ENCODE measurements around the gene VDR. TPM values are rescaled to one million over a fixed set of nuclear protein-coding genes. Genes with fewer than 3 reads are reported as not detected.

The VDR gene
- total RNA-seq, 1 experiment from 2014 or later, result 9.5 TPM

DNA sequence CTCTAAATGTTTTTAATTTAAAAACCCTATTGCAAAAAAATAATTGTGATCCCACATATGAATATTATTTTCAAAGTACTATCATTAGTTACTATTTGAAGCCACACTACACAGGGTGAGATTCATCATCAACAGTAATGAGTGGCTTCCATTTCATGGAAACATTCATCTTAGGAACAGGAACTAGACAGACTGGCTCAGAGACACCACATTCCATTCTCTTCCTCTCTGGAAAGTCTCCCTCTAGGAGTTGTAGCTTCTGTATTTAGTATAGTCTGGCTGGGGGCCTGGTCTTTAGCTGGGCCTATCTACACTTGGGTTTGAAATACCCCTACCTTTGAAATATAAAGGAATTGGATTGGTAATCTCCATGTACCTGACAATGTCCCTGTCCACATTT is 6.2 kb upstream of the VDR start:
- no peak for TF ChIP-seq FOSL1 (IDR thresholded peaks at IDR 0.05; ENCODE audit: low read depth)
- TF ChIP-seq CTCF (IDR thresholded peaks at IDR 0.05 in 2 of 3, conservative IDR thresholded peaks at IDR 0.05 in 1 of 3; ENCODE audit: borderline replicate concordance in 1 of 3, insufficient read depth in 1 of 3, low read depth in 2 of 3, low read length in 2 of 3), result no peak
- no peak for TF ChIP-seq REST (IDR thresholded peaks at IDR 0.05; ENCODE audit: low read depth)
- TF ChIP-seq, protein P1, sequence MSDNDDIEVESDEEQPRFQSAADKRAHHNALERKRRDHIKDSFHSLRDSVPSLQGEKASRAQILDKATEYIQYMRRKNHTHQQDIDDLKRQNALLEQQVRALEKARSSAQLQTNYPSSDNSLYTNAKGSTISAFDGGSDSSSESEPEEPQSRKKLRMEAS (IDR thresholded peaks at IDR 0.05), result no peak
- TF ChIP-seq SIN3A (IDR thresholded peaks at IDR 0.05; ENCODE audit: low read depth), result no peak
- TF ChIP-seq ELF1 (IDR thresholded peaks at IDR 0.05; ENCODE audit: borderline replicate concordance, low read depth), result no peak
- TF ChIP-seq RAD21 (IDR thresholded peaks at IDR 0.05; ENCODE audit: low read depth), result no peak
- TF ChIP-seq ZFX (IDR thresholded peaks at IDR 0.05), result no peak
- TF ChIP-seq, protein P2, sequence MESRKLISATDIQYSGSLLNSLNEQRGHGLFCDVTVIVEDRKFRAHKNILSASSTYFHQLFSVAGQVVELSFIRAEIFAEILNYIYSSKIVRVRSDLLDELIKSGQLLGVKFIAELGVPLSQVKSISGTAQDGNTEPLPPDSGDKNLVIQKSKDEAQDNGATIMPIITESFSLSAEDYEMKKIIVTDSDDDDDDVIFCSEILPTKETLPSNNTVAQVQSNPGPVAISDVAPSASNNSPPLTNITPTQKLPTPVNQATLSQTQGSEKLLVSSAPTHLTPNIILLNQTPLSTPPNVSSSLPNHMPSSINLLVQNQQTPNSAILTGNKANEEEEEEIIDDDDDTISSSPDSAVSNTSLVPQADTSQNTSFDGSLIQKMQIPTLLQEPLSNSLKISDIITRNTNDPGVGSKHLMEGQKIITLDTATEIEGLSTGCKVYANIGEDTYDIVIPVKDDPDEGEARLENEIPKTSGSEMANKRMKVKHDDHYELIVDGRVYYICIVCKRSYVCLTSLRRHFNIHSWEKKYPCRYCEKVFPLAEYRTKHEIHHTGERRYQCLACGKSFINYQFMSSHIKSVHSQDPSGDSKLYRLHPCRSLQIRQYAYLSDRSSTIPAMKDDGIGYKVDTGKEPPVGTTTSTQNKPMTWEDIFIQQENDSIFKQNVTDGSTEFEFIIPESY (IDR thresholded peaks at IDR 0.05; ENCODE audit: extremely low read depth, insufficient replicate concordance, low read length), result no peak
- no peak for TF ChIP-seq YY1 (IDR thresholded peaks at IDR 0.05; ENCODE audit: extremely low read depth, insufficient replicate concordance, low read depth, low read length)
- TF ChIP-seq SRF (IDR thresholded peaks at IDR 0.05; ENCODE audit: low read depth), result no peak
- TF ChIP-seq EGR1 (IDR thresholded peaks at IDR 0.05; ENCODE audit: low read depth), result no peak
- TF ChIP-seq, protein P3, sequence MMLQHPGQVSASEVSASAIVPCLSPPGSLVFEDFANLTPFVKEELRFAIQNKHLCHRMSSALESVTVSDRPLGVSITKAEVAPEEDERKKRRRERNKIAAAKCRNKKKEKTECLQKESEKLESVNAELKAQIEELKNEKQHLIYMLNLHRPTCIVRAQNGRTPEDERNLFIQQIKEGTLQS (IDR thresholded peaks at IDR 0.05), result no peak
- TF ChIP-seq CBX3 (IDR thresholded peaks at IDR 0.05; ENCODE audit: low read depth), result no peak
- no peak for TF ChIP-seq SP1 (IDR thresholded peaks at IDR 0.05; ENCODE audit: low read depth)
- no peak for TF ChIP-seq CEBPB (IDR thresholded peaks at IDR 0.05; ENCODE audit: low read depth)

More for the DNA sequence above, 6.2 kb upstream of the VDR start:
- Histone ChIP-seq H3K9me3 (ENCODE audit: control insufficient read depth in 1 of 2, insufficient read depth in 1 of 2, low read depth in 1 of 2, low read length in 2 of 2) (no peaks in the 10 kb centered on the region), H3K4me3 (replicated peaks in 1 of 2; ENCODE audit: low read depth in 1 of 2, low read length in 2 of 2) (no peak overlapping the region), H3K36me3 (ENCODE audit: control insufficient read depth in 1 of 2, insufficient read depth in 2 of 2, low read length in 2 of 2) (no peaks in the 10 kb centered on the region), H3K27me3 (ENCODE audit: insufficient read depth, low read length) (no peaks in the 10 kb centered on the region), H4K20me1 (ENCODE audit: insufficient read depth) (no peaks in the 10 kb centered on the region), H3K27ac (ENCODE audit: low read depth, low read length) (no peak overlapping the region), H3K4me2 (ENCODE audit: low read length) (no peak overlapping the region), H2AFZ (ENCODE audit: low read depth, low read length, poor library complexity, severe bottlenecking) (no peak overlapping the region), H3K79me2 (ENCODE audit: insufficient read depth, low read length) (no peaks in the 10 kb centered on the region), H3K9me2 (ENCODE audit: insufficient read depth) (no peaks in the 10 kb centered on the region), H3K9ac (ENCODE audit: low read length) (no peak overlapping the region), H3K4me1 (ENCODE audit: control insufficient read depth in 1 of 2, insufficient read depth in 2 of 2, low read length in 2 of 2) (peaks cover 0 to 4% of the 10 kb centered on the region in 2 experiments; a peak in 3 of 4 replicates)
- ChIA-PET POLR2A (interaction anchor here (0.7 kb wide), 1 partner anchor 10 kb away, joined by 3 read pairs; no protein-coding TSS in a partner anchor), RAD21 (ENCODE audit: low non-redundant PET in 1 of 2, low total read pairs in 2 of 2, uncharacterized antibody in 2 of 2, unreplicated experiment in 2 of 2) (no interaction called here), CTCF (no interaction called here)
- ATAC-seq (no peak), DNase-seq (ENCODE audit: low read depth, low spot score) (no peak)
- no TSS peak for BruUV-seq (replicated peaks)
- intact Hi-C loops (cut with micrococcal nuclease), result loop anchor here (5.0 kb wide), 1 partner anchor 1394 kb away; no protein-coding TSS in a partner anchor

Data from HCT116 (cell line).